Measurements from ENCODE around the gene DYNC2I2.
"Not testable (repeated sequence)": the region's sequence is repeated elsewhere in the genome, so short reads cannot be mapped to it uniquely, and the experiment has no call there.

Gene DYNC2I2

GRCh38 chr9:128651798-128652197 is 4.8 kb downstream of the DYNC2I2 start:
- no peaks in the 10 kb centered on the region for H3F3A ChIP-seq (ENCODE audit: low read depth)
- H3K27me3 ChIP-seq (ENCODE audit: insufficient read depth, low read length, poor library complexity, severe bottlenecking) = no peaks in the 10 kb centered on the region
- no peak overlapping the region for H3K4me2 ChIP-seq (ENCODE audit: low read depth, low read length, poor library complexity, severe bottlenecking)
- no peak for TF ChIP-seq EZH2phosphoT487 (IDR thresholded peaks at IDR 0.05; ENCODE audit: borderline replicate concordance)
- TF ChIP-seq CTCF (conservative IDR thresholded peaks at IDR 0.05; ENCODE audit: low read length) = no peak
- H4K20me1 ChIP-seq (ENCODE audit: insufficient read depth, low read length, poor library complexity, severe bottlenecking) = no peaks in the 10 kb centered on the region
- H2AFZ ChIP-seq (ENCODE audit: low read length) = no peak overlapping the region
- no peak overlapping the region for H3K9ac ChIP-seq (ENCODE audit: low read depth, low read length, poor library complexity, severe bottlenecking)
- H3K9me2 ChIP-seq (replicated peaks; ENCODE audit: low read depth, low read length) = no peaks in the 10 kb centered on the region
- H3K79me2 ChIP-seq (ENCODE audit: insufficient read depth, low read length) = no peaks in the 10 kb centered on the region
- H3K9me3 ChIP-seq (ENCODE audit: insufficient read depth, low read depth, low read length) = no peaks in the 10 kb centered on the region
- H3K4me3 ChIP-seq (ENCODE audit: low read length, poor library complexity, severe bottlenecking) = no peak overlapping the region
- no peaks in the 10 kb centered on the region for H3K4me1 ChIP-seq (ENCODE audit: insufficient read depth, low read length, poor library complexity, severe bottlenecking)
- H3K36me3 ChIP-seq (ENCODE audit: insufficient read depth, low read length) = no peaks in the 10 kb centered on the region

DNA sequence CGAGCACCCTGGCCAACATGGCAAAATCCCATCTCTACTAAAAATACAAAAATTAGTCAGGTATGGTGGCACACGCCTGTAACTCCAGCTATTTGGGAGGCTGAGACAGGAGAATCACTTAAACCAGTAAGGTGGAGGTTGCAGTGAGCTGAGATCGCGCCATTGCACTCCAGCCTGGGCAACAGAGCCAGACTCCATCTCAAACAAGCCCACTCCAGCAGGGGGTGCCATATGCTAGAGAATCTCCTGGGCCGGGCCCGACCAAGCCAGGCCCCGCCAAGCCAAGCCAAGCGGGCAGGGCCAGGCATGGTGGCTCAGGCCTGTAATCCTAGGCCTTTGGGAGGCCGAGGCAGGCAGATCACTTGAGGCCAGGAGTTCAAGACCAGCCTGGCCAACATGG is 8.4 kb downstream of the DYNC2I2 start:
- H3K79me2 ChIP-seq (ENCODE audit: insufficient read depth, low read length); H2AFZ ChIP-seq (ENCODE audit: low read length); H3K4me2 ChIP-seq (ENCODE audit: low read depth, low read length, poor library complexity, severe bottlenecking); H3K4me3 ChIP-seq (ENCODE audit: low read length, poor library complexity, severe bottlenecking); H3K4me1 ChIP-seq (ENCODE audit: insufficient read depth, low read length, poor library complexity, severe bottlenecking); H3K27me3 ChIP-seq (ENCODE audit: insufficient read depth, low read length, poor library complexity, severe bottlenecking); H3K36me3 ChIP-seq (ENCODE audit: insufficient read depth, low read length); H3F3A ChIP-seq (ENCODE audit: low read depth); H3K9me2 ChIP-seq (replicated peaks; ENCODE audit: low read depth, low read length); H3K9me3 ChIP-seq (ENCODE audit: insufficient read depth, low read depth, low read length); H4K20me1 ChIP-seq (ENCODE audit: insufficient read depth, low read length, poor library complexity, severe bottlenecking); H3K9ac ChIP-seq (ENCODE audit: low read depth, low read length, poor library complexity, severe bottlenecking): not testable (repeated sequence)
- peak; percentile 49 for TF ChIP-seq CTCF (conservative IDR thresholded peaks at IDR 0.05; ENCODE audit: low read length)

- Histone ChIP-seq H3K4me1 (ENCODE audit: insufficient read depth, low read length, poor library complexity, severe bottlenecking) (peaks cover 6% of the 10 kb centered on the region), H3K4me3 (ENCODE audit: low read length, poor library complexity, severe bottlenecking) (no peak overlapping the region), H3K9ac (ENCODE audit: low read depth, low read length, poor library complexity, severe bottlenecking) (no peak overlapping the region), H2AFZ (ENCODE audit: low read length) (no peak overlapping the region), H3K36me3 (ENCODE audit: insufficient read depth, low read length) (no peaks in the 10 kb centered on the region; the same call in 1 of the 2 replicates), H3K4me2 (ENCODE audit: low read depth, low read length, poor library complexity, severe bottlenecking) (no peak overlapping the region), H3K9me3 (ENCODE audit: insufficient read depth, low read depth, low read length) (no peaks in the 10 kb centered on the region), H3K9me2 (replicated peaks; ENCODE audit: low read depth, low read length) (no peaks in the 10 kb centered on the region), H3F3A (ENCODE audit: low read depth) (no peaks in the 10 kb centered on the region), H3K27me3 (ENCODE audit: insufficient read depth, low read length, poor library complexity, severe bottlenecking) (no peaks in the 10 kb centered on the region), H3K79me2 (ENCODE audit: insufficient read depth, low read length) (no peaks in the 10 kb centered on the region), H4K20me1 (ENCODE audit: insufficient read depth, low read length, poor library complexity, severe bottlenecking) (no peaks in the 10 kb centered on the region)
- TF ChIP-seq CTCF (conservative IDR thresholded peaks at IDR 0.05; ENCODE audit: low read length) (no peak), EZH2phosphoT487 (IDR thresholded peaks at IDR 0.05; ENCODE audit: borderline replicate concordance) (no peak)
Observed at GRCh38 chr9:128643519-128644300, 12.9 kb downstream of the DYNC2I2 start.
